Loucy (cell line): ENCODE data around the gene WDR7.

ENCODE experiments used
- EZH2phosphoT487 ChIP-seq: fragments of 200-600 bp; IDR thresholded peaks from 2 replicates; pipeline ENCODE4 v1.6.1; 2018; ENCODE audit warnings: antibody characterized with exemption, mild to moderate bottlenecking, moderate library complexity, borderline replicate concordance
- TF ChIP-seq, protein P1 (sequence below): fragments of 200-600 bp; sonication (generic); conservative IDR thresholded peaks from 2 replicates; pipeline ENCODE4 v1.5.1; 2014; ENCODE audit warnings: mild to moderate bottlenecking, antibody characterized with exemption, low read length

- TF ChIP-seq, protein P1, sequence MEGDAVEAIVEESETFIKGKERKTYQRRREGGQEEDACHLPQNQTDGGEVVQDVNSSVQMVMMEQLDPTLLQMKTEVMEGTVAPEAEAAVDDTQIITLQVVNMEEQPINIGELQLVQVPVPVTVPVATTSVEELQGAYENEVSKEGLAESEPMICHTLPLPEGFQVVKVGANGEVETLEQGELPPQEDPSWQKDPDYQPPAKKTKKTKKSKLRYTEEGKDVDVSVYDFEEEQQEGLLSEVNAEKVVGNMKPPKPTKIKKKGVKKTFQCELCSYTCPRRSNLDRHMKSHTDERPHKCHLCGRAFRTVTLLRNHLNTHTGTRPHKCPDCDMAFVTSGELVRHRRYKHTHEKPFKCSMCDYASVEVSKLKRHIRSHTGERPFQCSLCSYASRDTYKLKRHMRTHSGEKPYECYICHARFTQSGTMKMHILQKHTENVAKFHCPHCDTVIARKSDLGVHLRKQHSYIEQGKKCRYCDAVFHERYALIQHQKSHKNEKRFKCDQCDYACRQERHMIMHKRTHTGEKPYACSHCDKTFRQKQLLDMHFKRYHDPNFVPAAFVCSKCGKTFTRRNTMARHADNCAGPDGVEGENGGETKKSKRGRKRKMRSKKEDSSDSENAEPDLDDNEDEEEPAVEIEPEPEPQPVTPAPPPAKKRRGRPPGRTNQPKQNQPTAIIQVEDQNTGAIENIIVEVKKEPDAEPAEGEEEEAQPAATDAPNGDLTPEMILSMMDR = no peak
- no peak for TF ChIP-seq EZH2phosphoT487
Observed at GRCh38 chr18:56711708-56712445, 60.7 kb downstream of the WDR7 start.
